Stimulated activated CD4-positive, alpha-beta T cell treated with anti-CD3 and anti-CD28 coated beads, Interleukin-12 subunit alpha, Interleukin-12 subunit beta, amount 100 ng/mL, for 24 hours (primary cell): ENCODE measurements around the gene PFKFB3.
"Not testable (repeated sequence)": the region's sequence is repeated elsewhere in the genome, so short reads cannot be mapped to it uniquely, and the experiment has no call there.

Experiments
- DNase-seq, 2 experiments: peaks; one replicate each; pipeline ENCODE4 v3.0.0-alpha.2; 2020; ENCODE audit warnings: low read depth in 2 of 2

Gene PFKFB3

DNA sequence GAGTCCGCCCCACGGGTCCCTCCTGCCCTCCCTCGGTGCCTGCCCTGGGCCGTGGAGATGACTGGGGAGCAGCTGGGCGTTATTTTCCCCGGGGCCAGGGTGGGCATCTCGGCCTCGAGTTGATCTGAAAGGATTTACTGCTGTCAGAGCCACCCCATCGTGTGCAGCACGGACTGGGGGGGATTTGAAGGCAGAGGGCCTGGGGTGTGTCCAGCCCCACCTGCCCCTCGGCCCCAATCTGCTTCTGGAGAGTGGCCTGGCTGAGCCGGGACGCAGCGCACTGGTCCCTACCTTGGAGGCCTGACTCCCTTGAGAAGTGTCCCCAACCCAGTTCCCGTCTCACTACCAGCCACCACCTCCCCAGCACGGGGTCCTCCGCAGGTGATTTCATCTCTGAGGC, 24.2 kb upstream of the PFKFB3 start:
- DNase-seq: no peak

DNA sequence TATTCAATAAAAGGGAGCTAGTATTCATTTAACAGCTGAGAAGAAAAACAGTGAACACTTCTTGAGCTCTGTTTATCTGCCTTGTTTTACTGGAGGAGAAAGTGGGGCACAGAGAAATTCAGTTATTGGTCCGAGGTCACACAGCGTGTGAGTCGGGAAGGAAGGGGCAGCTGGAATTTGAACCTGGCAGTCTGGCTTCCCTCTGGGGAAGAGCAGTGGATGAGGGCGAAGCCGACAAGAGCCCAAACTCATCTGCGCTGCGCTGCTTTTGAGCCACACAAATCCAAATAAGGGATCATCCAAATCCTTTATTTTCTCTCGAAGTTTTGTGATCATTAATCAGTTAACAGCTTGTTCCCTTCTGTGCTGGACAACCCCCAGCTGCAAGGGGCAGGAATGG, 23.7 kb upstream of the PFKFB3 start:
- no peak for DNase-seq

DNA sequence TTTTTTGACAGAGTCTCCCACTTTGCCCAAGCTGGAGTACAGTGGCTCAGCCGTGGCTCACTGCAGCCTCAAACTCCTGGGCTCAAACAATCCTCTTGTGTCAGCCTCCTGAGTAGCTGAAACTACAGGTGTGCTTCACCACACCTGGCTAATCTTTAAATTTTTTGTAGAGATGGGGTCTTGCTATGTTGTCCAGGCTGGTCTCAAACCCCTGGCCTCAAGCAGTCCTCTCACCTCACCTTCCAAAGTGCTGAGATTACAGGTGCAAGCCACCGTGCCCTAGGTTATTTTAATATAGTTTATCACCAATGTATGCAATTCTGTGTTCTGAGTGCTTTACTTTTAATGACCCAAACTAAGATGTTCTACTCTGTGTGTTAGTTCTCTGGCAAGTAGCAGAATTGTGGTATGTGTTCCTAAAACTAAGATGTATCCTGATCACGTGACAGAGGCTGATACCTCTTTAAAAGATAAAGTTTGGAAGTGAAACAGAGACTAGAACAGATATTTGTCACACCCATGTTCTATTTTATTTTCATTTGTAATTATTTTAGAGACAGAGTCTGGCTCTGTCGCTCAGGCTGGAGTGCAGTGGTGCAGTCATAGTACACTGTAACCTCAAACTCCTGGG, 22.1 kb upstream of the PFKFB3 start:
- DNase-seq: no peak

DNA sequence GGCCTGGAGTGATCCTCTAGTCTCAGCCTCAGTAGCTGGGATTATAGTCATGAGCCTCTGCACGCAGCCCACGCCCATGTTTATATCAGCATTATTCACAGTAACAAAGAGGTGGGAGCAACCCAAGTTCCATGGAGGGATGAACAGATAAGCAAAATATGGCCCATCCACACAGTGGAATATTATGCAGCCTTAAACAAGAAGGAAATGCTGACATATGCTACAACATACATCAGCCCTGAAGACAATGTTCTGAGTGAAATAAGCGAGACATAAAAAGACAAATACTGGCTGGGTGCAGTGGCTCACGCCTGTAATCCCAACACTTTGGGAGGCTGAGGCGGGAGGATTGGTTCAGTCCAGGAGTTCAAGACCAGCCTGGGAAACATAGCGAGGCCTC, 21.5 kb upstream of the PFKFB3 start:
- no peak for DNase-seq

DNA sequence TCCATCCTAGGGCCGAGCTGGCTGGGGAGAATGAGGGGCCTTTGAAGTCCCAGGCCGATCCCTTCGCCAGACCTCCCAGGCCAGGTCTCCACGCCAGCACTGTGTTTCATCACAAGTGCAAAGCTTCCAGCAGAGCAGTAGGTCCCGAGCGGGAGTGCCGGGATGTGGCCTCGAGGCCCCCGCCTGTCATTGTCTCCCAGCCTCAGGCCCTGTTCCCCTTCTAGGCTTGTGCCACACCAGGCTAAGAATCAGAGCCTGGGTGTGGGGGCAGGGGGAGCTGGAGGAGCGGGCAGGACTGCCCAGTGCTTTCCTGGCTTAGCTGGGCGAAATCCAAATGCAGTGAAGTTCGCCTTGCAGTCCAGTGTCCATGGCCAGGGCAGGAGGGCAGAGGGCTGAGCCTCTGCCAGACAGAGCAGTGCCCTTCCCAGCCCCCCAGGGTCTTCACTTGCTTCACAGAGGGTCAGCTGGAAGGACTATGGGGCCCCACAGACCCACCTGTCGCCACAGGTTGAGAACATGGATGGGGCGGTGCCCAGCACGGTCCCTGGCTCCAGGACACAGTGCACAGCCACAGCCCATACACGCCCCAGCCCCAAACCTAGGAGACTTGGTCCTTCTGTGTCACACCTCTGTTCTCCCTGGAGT, 20.2 kb upstream of the PFKFB3 start:
- no peak for DNase-seq

DNA sequence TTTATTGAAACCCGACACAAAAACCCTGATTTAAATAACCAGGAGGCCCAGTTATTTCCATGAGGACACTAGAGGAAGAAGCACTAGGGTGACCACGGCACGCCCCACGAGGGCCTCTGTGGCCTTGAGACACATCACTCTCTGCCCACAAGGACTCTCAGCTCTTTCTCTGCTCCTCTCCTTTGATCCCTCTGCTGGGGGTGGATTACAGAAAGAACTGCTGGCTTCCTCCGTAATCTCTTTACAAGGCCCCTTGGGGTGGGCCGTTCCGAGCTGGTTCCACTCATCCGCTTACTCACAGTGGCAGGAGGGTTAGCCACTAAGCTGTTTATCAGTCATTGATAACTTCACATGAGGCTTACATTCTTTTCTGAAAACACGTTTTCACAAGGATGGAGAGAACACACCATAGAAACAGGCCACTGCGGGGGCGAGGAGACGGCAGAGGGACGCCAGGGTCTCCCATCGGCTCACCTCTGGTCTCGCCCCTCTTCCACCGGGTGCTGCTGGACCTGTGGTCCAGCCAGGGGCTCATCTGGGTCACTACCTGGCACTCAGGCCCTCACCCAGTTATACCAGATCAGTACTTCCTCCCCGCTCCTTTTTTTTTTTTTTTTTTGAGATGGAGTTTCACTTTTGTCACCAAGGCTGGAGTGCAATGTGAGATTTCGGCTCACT, 17.6 kb upstream of the PFKFB3 start:
- DNase-seq: no peak

DNA sequence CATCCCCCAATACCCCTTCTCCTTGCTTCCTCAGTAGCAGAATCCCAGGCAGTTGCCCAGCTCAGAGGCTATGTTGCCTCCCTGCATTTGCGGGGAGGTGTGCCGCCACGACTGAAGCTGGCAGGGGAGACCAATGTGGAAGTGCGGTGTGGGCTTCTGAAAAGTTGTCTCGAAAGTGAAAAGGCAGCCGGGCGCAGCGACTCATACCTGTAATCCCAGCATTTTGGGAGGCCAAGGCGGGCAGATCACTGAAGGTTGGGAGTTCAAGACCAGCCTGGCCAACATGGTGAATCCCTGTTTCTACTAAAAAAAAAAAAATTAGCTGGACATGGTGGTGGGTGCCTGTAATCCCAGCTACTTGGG, 15.9 kb upstream of the PFKFB3 start:
- no peak for DNase-seq

DNA sequence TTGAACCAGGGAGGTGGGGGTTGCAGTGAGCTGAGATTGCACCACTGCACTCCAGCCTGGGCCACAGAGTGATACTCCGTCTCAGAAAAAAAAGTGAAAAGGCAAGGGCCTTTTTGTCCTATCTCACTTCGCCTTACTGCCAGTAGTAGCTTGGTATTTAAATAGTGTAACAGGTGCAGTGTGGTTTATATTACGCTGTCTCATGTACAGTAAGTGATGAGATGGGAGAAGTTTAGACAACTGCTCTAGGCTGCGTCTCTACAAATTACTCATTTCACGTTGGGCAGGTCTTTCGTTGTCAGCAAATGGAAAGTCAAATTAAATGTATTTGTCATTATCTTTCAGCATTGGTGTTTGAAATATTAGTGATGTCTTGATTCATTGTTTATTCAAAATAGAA, 15.5 kb upstream of the PFKFB3 start:
- DNase-seq: no peak

DNA sequence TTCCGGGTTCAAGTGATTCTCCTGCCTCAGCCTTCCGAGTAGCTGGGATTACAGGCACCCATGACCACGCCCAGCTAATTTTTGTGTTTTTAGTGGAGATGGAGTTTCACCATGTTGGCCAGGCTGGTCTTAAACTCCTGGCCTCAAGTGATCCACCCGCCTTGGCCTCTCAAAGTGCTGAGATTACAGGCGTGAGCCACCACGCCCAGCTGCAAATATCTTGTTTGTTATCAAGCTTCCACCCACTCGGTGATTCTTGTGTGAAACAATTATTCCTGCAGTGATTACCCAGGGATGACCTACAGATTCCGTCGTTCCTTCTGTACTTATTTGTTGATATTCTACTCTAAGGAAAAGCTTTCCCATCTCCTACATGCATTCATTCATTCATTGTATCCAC, 12.7 kb upstream of the PFKFB3 start:
- not testable (repeated sequence) for DNase-seq

DNA sequence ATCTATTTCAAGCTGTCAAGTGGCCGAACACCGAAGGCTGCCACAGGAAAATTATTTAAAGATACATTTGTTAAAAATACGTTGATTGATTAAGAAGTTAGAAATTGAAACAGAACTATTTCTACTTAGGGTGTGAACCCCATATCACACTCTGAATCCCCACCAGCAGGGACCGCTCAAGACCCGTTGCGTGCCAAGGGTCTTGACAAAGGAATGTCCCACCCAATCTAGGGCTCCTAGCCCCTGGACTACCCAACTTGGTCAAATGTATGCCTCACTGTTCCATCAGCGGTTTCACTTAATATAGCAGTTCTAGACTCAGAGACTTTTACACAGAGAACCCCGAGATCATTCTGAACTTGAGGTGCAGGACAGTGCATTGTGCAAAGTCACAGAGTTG, 11.6 kb upstream of the PFKFB3 start:
- DNase-seq: no peak

DNA sequence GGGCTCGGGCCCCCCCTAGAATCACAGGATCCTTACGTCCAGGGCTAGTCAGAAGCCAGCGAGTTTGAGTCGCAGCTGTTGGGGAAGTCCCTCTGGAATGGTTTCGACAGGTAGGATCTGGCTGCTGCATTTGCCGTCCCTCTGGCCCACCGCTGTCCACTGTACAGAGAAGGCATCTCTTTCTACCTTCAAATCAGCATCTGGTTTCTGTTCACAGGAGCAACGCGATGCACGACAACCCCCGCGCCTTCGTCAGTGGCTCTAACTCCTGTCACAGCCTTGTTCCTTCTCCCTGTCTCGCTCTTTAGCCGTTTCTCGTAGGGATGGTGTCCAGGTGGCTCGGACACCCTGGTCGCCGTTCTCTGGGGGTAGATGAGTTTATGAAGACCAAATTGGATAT, 11.2 kb upstream of the PFKFB3 start:
- DNase-seq: no peak

DNA sequence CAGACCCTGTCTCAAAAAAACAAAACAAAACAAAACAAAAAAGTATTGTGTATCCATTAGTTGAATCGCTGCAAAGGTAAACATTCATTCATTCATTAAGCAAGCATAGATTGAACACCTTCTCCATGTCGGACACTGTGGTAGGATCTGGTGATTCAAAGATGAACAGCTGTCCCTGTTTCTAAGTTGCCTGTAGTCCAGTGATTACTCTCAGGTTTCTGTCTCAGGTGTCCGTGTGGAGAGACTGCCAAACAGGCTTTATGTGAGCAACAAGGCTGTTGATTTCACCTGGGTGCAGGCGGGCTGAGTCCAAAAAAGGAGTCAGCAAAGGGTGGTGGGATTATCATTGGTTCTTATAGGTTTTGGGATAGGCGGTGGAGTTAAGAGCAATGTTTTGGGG, 9.4 kb upstream of the PFKFB3 start:
- not testable (repeated sequence) for DNase-seq

DNA sequence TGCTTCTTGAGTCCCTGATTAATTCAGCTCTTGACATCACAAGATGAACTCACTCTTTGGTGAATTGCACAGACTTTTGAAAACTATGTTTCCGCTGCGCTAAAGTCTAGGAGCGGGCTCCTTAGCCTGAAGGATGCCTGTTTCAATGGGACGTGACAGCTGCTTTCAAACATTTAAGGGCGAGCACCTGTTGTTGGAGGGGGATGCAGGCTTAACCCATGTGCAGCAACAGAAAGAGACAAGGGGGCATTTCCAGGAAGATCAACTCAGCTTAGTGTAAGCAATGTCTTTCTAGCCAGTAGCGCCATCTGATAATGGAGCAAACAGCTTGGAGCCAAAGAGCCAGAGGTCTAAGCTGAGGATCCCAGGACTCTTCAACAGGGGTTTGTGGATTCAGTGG, 8.4 kb upstream of the PFKFB3 start:
- DNase-seq: no peak

DNA sequence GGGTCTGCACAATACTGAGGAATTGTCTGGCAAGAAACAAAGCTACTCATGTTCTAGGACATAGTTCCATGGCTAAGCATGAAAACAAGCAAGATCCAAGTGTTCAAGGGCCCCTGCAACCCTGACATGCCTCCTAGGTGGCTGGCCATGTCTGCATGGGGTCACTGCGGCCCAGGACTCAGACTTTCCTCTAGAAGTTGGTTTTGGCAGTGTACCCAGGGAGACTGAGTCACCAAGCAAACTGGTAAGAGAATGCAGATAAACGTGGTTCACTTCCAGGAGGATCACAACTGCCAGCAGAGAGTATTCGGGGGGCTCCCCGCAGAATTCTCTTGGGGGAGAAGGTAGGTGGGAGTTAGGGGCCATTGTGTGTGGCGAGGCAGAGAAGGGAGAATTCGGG, 7.4 kb upstream of the PFKFB3 start:
- no peak for DNase-seq

DNA sequence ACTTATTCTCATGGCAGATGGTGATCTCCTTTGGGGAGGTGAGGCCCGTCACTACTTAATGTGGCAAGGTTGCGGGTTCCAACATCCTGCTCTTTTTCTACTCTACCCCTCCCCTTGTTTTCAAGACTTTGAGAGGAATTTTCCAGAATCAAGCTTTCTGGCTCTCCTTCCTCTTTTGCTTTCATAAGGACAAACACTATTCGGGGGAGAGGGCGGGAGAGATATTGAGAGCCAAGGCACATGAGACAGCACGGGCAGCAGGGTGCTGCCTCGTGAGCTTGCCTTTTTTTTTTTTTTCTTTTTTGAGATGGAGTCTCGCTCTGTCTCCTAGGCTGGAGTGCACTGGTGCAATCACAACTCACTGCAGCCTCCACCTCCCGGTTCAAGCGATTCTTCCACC, 6.9 kb upstream of the PFKFB3 start:
- no peak for DNase-seq

DNA sequence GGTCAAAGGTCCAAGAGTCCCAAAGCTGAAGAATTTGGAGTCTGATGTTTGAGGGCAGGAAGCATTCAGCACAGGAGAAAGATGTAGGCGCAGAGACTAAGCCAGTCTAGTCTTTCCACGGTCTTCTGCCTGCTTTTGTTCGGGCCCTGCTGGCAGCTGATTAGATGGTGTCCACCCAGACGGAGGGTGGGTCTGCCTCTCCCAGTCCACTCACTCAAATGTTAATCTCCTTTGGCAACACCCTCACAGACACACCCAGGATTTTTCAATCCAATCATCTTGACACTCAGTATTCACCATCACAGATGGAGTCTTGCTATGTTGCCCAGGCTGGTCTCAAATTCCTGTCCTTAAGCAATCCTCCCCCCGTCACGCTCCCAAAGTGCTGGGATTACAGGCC, 6.2 kb upstream of the PFKFB3 start:
- DNase-seq: not testable (repeated sequence)

DNA sequence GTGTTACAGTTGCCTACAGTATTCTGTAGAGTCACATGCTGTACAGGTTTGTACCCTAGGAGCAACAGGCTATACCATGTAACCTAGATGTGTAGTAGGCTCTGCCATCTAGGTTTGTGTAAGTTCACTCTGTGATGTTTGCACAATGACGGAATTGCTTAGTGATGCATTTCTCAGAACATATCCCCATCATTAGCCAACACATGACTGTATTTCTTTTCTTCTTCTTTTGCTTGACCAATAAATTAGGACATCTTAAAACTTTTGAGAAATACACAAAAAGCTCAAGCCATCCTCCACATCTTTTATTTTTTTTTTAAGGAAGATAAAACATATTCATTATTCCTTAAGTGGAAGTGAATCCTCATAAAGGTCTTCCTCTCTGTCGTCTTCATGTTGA, 5.4 kb upstream of the PFKFB3 start:
- no peak for DNase-seq

DNA sequence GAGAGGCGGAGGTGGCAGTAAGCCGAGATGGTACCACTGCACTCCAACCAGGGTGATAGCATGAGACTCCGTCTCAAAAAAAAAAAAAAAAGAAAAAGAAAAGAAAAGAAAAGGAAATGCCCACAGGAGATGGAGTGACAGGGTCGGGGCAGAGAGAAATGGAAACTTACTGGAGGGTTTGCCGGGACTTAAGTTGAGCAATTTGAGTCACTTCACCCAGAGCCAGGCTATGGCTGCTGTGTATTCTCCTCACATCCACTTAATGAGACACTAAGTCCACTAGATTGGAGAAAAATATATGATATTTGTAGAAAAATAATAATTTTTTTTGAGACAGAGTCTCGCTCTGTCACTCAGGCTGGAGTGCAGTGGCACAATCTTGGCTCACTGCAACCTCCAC, 4.6 kb upstream of the PFKFB3 start:
- DNase-seq: no peak

DNA sequence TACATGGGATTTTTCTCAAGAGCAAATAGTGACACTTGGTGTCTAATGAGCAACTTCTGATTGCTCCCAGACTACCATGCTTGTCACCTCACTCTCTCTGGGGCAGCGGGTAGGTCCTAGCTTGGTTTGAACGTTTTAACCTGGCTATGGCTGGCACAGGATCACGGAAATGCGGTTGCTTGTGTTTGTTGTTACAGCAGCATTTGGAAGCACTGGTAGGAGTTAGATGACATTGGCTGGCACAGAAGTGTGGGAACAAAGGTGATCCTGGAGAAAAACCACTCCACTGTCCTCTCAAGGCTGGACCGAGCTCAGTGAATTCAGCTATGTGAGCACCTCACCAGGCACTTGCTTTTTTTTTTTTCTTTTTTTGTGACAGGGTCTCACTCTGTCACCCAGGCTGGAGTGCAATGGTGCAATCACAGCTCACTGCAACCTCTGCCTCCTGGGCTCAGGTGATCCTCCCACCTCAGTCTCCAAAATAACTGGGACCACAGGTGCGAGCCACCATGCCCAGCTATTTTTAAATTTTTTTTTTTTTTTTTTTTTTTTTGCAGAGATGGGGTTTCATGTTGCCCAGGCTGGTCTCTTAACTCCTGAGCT, 3.5 kb upstream of the PFKFB3 start:
- no peak for DNase-seq

DNA sequence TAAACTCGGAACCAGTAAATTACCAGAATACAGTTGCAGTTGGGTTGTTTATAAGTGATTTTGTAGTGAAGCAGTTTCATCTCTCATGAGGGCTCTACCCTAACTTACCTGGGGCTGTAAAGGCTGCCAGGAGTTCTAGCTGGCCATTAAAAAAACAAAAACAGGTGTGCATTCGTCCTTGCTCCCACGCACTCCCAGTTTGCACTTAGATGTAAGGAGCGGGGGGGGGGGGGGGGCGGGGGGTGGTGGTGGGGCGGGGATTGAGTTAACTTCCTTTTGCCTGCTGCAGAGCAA, 2.3 kb upstream of the PFKFB3 start:
- no peak for DNase-seq

DNA sequence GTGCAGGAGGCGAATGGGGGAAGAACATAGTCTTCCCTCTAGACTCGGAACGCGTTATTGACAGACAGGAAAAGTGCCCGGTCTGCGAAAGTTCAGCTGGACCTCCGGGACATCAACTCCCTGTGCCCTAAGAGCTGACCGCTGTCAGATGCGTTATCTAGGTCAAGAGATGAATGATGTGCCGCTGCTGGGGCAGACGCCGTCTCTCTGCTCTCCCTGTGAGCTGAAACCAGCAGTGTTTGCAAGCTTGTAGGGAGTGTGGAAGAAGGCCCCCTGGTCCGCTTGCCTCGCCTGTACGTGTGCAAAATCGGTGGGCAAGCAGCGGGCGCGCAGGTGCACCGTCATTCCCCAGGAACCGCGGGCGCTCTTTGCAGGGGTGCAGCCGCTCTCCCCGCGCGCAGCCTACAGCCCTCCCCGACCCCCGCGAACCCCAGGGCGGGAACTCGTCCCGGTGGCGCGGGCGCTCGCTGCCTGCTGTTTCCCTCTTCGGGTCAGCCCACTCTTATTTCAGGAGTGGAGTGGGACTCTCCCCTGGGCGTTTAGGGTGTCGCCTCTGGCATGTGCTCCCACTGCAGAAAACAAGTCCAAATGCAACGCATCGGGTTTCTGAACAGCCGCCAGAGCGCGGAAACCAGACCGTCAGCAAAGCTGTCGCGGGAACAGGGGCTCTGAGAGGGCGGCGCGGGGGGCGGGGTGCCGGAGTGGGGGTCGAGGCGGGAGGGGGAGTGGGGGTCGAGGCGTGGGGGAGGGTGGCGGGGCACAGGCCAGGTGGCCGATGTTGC, 1.8 kb upstream of the PFKFB3 start:
- peak in 1 of 2 experiments; percentile 9 for DNase-seq

DNA sequence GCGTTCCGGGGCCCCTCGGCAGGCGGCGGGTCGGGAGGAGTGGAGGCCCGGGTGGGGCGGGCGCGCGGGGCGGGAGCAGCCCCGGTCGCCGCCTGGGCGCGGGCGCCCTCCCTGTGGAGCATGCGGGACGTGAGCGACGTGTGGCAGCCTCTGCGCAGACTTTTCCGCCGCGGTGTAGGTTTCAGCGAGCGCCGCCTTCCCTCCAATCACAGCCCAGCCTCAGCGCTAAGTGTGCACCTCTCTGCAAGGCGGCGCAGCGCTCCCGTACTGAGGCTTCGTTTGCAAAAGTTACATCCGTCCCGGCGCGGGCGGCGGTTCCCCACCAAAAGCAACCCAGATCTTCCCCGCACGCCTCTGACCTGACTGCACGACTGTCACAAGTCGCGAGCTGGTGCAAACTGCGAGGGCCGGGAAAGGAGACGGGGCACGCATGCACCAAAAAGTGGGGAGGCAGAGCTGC, 1.2 kb upstream of the PFKFB3 start:
- peak; percentile 69 to 88 for DNase-seq
